DOHH2 (cell line): ENCODE data around the gene LUC7L3.

Source experiments
- H3F3A ChIP-seq: fragments of 200-600 bp; sonication (generic), shearing (Covaris generic); 2 replicates; pipeline ENCODE4 v1.6.0; 2016; ENCODE audit warnings: antibody characterized with exemption, mild to moderate bottlenecking; ENCODE audit not compliant: control insufficient read depth, insufficient read depth
- H3K27ac ChIP-seq: fragments of 200-600 bp; sonication (generic); 2 replicates; pipeline ENCODE4 v1.5.1; 2014; ENCODE audit warnings: low read depth, mild to moderate bottlenecking, low read length, moderate library complexity
- H3K27me3 ChIP-seq: fragments of 200-600 bp; sonication (generic); 2 replicates; pipeline ENCODE4 v1.6.1; 2014; ENCODE audit warnings: mild to moderate bottlenecking, low read length, mixed read lengths; ENCODE audit not compliant: control insufficient read depth
- H3K36me3 ChIP-seq: fragments of 200-600 bp; sonication (generic); 2 replicates; pipeline ENCODE4 v1.6.1; 2014; ENCODE audit warnings: mild to moderate bottlenecking, low read length, moderate library complexity, mixed read lengths; ENCODE audit not compliant: control insufficient read depth
- H3K4me1 ChIP-seq: fragments of 200-600 bp; sonication (generic); 2 replicates; pipeline ENCODE4 v1.6.1; 2014; ENCODE audit warnings: mild to moderate bottlenecking, low read length, mixed read lengths; ENCODE audit not compliant: control insufficient read depth
- H3K4me2 ChIP-seq: fragments of 200-600 bp; sonication (generic); 2 replicates; pipeline ENCODE4 v1.6.0; 2014; ENCODE audit warnings: mild to moderate bottlenecking, low read length, moderate library complexity
- H3K4me3 ChIP-seq: fragments of 200-600 bp; sonication (generic); 2 replicates; pipeline ENCODE4 v1.5.1; 2014; ENCODE audit warnings: mild to moderate bottlenecking, low read length, mixed read lengths
- H3K79me2 ChIP-seq: fragments of 200-600 bp; sonication (generic); 2 replicates; pipeline ENCODE4 v1.6.1; 2014; ENCODE audit warnings: mild to moderate bottlenecking, low read length, mixed read lengths; ENCODE audit not compliant: control insufficient read depth
- H3K9me2 ChIP-seq: fragments of 200-600 bp; sonication (generic); replicated peaks from 2 replicates; pipeline ENCODE4 v1.6.1; 2014; ENCODE audit warnings: mild to moderate bottlenecking, low read length, mixed read lengths; ENCODE audit not compliant: control insufficient read depth
- H3K9me3 ChIP-seq: fragments of 200-600 bp; sonication (generic); 2 replicates; pipeline ENCODE4 v1.6.1; 2014; ENCODE audit warnings: antibody characterized with exemption, low read length, mixed read lengths; ENCODE audit not compliant: control insufficient read depth, insufficient read depth
- H4K20me1 ChIP-seq: fragments of 200-600 bp; sonication (generic); 2 replicates; pipeline ENCODE4 v1.6.0; 2014; ENCODE audit warnings: low read depth, mild to moderate bottlenecking, antibody characterized with exemption, low read length, moderate library complexity; ENCODE audit not compliant: control insufficient read depth, insufficient read depth
- CTCF ChIP-seq: fragments of 200-600 bp; sonication (generic); IDR thresholded peaks from one replicate; pipeline ENCODE4 v1.5.1; 2014; ENCODE audit warnings: antibody characterized with exemption, mild to moderate bottlenecking, low read depth, low read length; ENCODE audit not compliant: poor library complexity, severe bottlenecking
- EZH2phosphoT487 ChIP-seq: fragments of 200-600 bp; sonication (generic); IDR thresholded peaks from 2 replicates; pipeline ENCODE4 v1.6.1; 2017; ENCODE audit warnings: borderline replicate concordance, mild to moderate bottlenecking, antibody characterized with exemption, low read length, moderate library complexity, mixed read lengths

Gene LUC7L3

DNA sequence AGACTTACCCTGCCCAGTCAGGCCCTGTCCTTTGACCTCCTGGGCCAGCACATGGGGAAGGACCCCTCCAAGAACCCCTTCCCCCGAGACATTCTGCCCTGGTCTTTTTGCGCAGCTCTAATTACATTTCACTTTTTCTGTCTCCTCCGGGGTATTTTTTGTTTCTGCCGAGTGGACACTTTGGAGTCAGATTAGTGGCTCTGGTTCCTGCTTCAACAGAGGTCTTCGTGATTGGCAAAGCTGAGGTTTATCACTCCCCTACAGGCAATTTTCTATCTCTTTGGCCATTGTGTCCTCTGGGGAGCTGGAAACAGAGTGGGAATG lies 35.2 kb upstream of the LUC7L3 start:
- H3K27me3 ChIP-seq = peaks cover 24% of the 10 kb centered on the region
- H3K4me2 ChIP-seq = no peak overlapping the region
- H4K20me1 ChIP-seq = no peaks in the 10 kb centered on the region
- no peaks in the 10 kb centered on the region for H3K4me1 ChIP-seq
- H3K79me2 ChIP-seq = no peaks in the 10 kb centered on the region
- H3K4me3 ChIP-seq = no peak overlapping the region
- no peak for TF ChIP-seq CTCF
- no peak for TF ChIP-seq EZH2phosphoT487
- H3K27ac ChIP-seq = no peak overlapping the region
- H3K36me3 ChIP-seq = no peaks in the 10 kb centered on the region
- no peaks in the 10 kb centered on the region for H3K9me2 ChIP-seq
- H3K9me3 ChIP-seq = no peaks in the 10 kb centered on the region
- no peaks in the 10 kb centered on the region for H3F3A ChIP-seq

GRCh38 chr17:50684612-50685333 lies 34.6 kb upstream of the LUC7L3 start:
- H3K9me3 ChIP-seq = no peaks in the 10 kb centered on the region
- no peak overlapping the region for H3K27ac ChIP-seq
- H4K20me1 ChIP-seq = no peaks in the 10 kb centered on the region
- no peaks in the 10 kb centered on the region for H3K79me2 ChIP-seq
- no peaks in the 10 kb centered on the region for H3K4me1 ChIP-seq
- H3K27me3 ChIP-seq = peaks cover 22% of the 10 kb centered on the region
- no peak overlapping the region for H3K4me2 ChIP-seq
- H3K36me3 ChIP-seq = no peaks in the 10 kb centered on the region
- TF ChIP-seq EZH2phosphoT487 (no peak), CTCF (no peak)
- H3F3A ChIP-seq = no peaks in the 10 kb centered on the region
- no peaks in the 10 kb centered on the region for H3K9me2 ChIP-seq
- no peak overlapping the region for H3K4me3 ChIP-seq

DNA sequence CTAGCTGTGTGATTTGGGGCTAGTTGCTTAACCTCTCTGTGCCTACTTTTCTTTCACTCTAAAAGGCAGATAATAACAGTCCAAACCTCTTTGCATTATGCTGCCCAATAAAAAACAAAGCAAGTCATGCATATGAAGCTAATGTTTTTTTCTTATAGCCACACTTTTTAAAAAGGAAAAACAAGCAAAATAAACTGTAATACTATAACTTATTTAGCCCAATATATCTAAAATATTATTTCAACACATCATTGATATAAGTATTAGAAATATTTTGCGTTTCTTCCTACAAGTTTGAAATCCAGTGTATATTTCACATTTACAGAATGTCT lies 34.1 kb upstream of the LUC7L3 start:
- Histone ChIP-seq H3K9me2 (no peaks in the 10 kb centered on the region), H3K4me2 (no peak overlapping the region), H3K27me3 (peaks cover 17% of the 10 kb centered on the region), H3K4me1 (no peaks in the 10 kb centered on the region), H3F3A (no peaks in the 10 kb centered on the region), H3K79me2 (no peaks in the 10 kb centered on the region), H4K20me1 (no peaks in the 10 kb centered on the region), H3K36me3 (no peaks in the 10 kb centered on the region), H3K4me3 (no peak overlapping the region), H3K27ac (no peak overlapping the region), H3K9me3 (no peaks in the 10 kb centered on the region)
- TF ChIP-seq EZH2phosphoT487 (no peak), CTCF (no peak)
